Activated CD8-positive, alpha-beta memory T cell treated with anti-CD3 and anti-CD28 coated beads for 1 hour (primary cell): ENCODE results near the gene PLA2G6.
"Not testable (repeated sequence)": the region's sequence is repeated elsewhere in the genome, so short reads cannot be mapped to it uniquely, and the experiment has no call there.

ENCODE experiments used
- DNase-seq, 2 donors: peaks; one replicate each; pipeline ENCODE4 v3.0.0-alpha.2; 2020; ENCODE audit warnings: low read depth in 1 of 2; ENCODE audit errors: extremely low read depth in 1 of 2

The PLA2G6 gene

GRCh38 chr22:38137876-38138687 is 43.5 kb downstream of the PLA2G6 start:
- no peak for DNase-seq

GRCh38 chr22:38136607-38137006 is 45.0 kb downstream of the PLA2G6 start:
- no peak for DNase-seq

GRCh38 chr22:38135133-38135706 is 46.4 kb downstream of the PLA2G6 start:
- no peak for DNase-seq

GRCh38 chr22:38133331-38133730 is 48.3 kb downstream of the PLA2G6 start:
- no peak for DNase-seq

- DNase-seq: no peak
Measured at GRCh38 chr22:38132794-38133193, 48.8 kb downstream of the PLA2G6 start.

GRCh38 chr22:38132136-38132535 is 49.5 kb downstream of the PLA2G6 start:
- no peak for DNase-seq

GRCh38 chr22:38131399-38131798 is 50.2 kb downstream of the PLA2G6 start:
- no peak for DNase-seq

- DNase-seq: no peak
Measured at GRCh38 chr22:38129856-38130255, 51.8 kb downstream of the PLA2G6 start.

- DNase-seq: no peak
Measured at GRCh38 chr22:38129021-38129420, 52.6 kb downstream of the PLA2G6 start.

GRCh38 chr22:38127869-38128268 is 53.8 kb downstream of the PLA2G6 start:
- no peak for DNase-seq

- DNase-seq: no peak
Measured at GRCh38 chr22:38126928-38127668, 54.5 kb downstream of the PLA2G6 start.

- no peak for DNase-seq
Measured at GRCh38 chr22:38125751-38126201, 55.9 kb downstream of the PLA2G6 start.

- DNase-seq: no peak
Measured at GRCh38 chr22:38125038-38125610, 56.5 kb downstream of the PLA2G6 start.

GRCh38 chr22:38124236-38124974 is 57.2 kb downstream of the PLA2G6 start:
- DNase-seq: no peak

- no peak for DNase-seq
Measured at GRCh38 chr22:38122616-38123015, 59.0 kb downstream of the PLA2G6 start.

- DNase-seq: no peak
Measured at GRCh38 chr22:38120359-38121110, 61.1 kb downstream of the PLA2G6 start.

GRCh38 chr22:38118747-38119146 is 62.9 kb downstream of the PLA2G6 start:
- DNase-seq: not testable (repeated sequence)

GRCh38 chr22:38118182-38118581 is 63.4 kb downstream of the PLA2G6 start:
- no peak for DNase-seq

GRCh38 chr22:38117556-38117955 is 64.1 kb downstream of the PLA2G6 start:
- not testable (repeated sequence) for DNase-seq
